T-helper 2 cell treated with Interferon-gamma antibody and Interleukin-4, amounts not matched to agents 100 ng/mL and 5 ng/mL, for 36 hours (primary cell): ENCODE results near the gene OSCAR. TPM values are rescaled to one million over a fixed set of nuclear protein-coding genes. Genes with fewer than 3 reads are reported as not detected.

Source experiments
- intact Hi-C: fragments of 100-400 bp; cut with micrococcal nuclease; formaldehyde crosslinking; loops from one replicate; pipeline ENCODE4 v1.15.1; 2023
- total RNA-seq: library from RNA; stranded (reverse); gene quantifications from 2 replicates; pipeline ENCODE4 v1.2.3, GENCODE V29; 2022

The OSCAR gene
- total RNA-seq, result 0.14 TPM in 1 of 2 replicates, not detected in the other

GRCh38 chr19:54100561-54100960 is at the start of gene OSCAR:
TSS of gene OSCAR (minus strand) at chr19:54100803. CDS start at chr19:54100792, 11 bp downstream.
- intact Hi-C loops, result loop anchor here (5.0 kb wide), 1 partner anchor 362 kb away; the partner anchor contains the start of gene LENG9

- intact Hi-C loops, result no loop called here
These were observed 48.6 kb upstream of the OSCAR start for GRCh38 chr19:54149021-54149812.

- intact Hi-C loops, result no loop called here
These were observed 47.6 kb upstream of the OSCAR start for GRCh38 chr19:54148158-54148557.

GRCh38 chr19:54147676-54148075 is 47.1 kb upstream of the OSCAR start:
- intact Hi-C loops, result no loop called here

GRCh38 chr19:54145541-54146158 is 45.0 kb upstream of the OSCAR start:
- intact Hi-C loops, result no loop called here

GRCh38 chr19:54142166-54142780 is 41.7 kb upstream of the OSCAR start:
- intact Hi-C loops, result no loop called here

- intact Hi-C loops, result no loop called here
These were observed 40.8 kb upstream of the OSCAR start for GRCh38 chr19:54141356-54141755.

- intact Hi-C loops, result loop anchor here (5.0 to 10.0 kb wide), 2 partner anchors 324 to 1336 kb away; partner anchors contain the start of genes LENG9 and ZNF628
These were observed 38.1 kb upstream of the OSCAR start for GRCh38 chr19:54138489-54139256.

GRCh38 chr19:54137699-54138488 is 37.3 kb upstream of the OSCAR start, which contains the start of gene CNOT3:
TSS of gene CNOT3 (plus strand) at chr19:54137762. CDS start at chr19:54142979, 5,217 bp downstream.
- intact Hi-C loops, result loop anchor here (1.0 to 10.0 kb wide), 10 partner anchors 21 to 1337 kb away; partner anchors contain the start of genes LENG1, LENG8, LENG9 and NDUFA3

- intact Hi-C loops, result loop anchor here (1.0 to 10.0 kb wide), 10 partner anchors 22 to 1338 kb away; partner anchors contain the start of genes LENG1, LENG8, LENG9 and NDUFA3
These were observed 36.5 kb upstream of the OSCAR start for GRCh38 chr19:54136864-54137698.

- intact Hi-C loops, result loop anchor here (2.0 to 10.0 kb wide), 5 partner anchors 65 to 1339 kb away; partner anchors contain the start of genes LENG9, PPP1R12C, RPS9 and ZNF628
These were observed 35.7 kb upstream of the OSCAR start for GRCh38 chr19:54136086-54136863.

GRCh38 chr19:54133957-54134590 is 33.5 kb upstream of the OSCAR start:
- intact Hi-C loops, result loop anchor here (10.0 kb wide), 1 partner anchor 1341 kb away; the partner anchor contains the start of gene ZNF628

GRCh38 chr19:54133312-54133956 is 32.8 kb upstream of the OSCAR start:
- intact Hi-C loops, result loop anchor here (10.0 kb wide), 1 partner anchor 1341 kb away; the partner anchor contains the start of gene ZNF628

GRCh38 chr19:54129617-54129996 is 29.0 kb upstream of the OSCAR start:
- intact Hi-C loops, result no loop called here

- intact Hi-C loops, result no loop called here
These were observed 28.4 kb upstream of the OSCAR start for GRCh38 chr19:54128796-54129616.

GRCh38 chr19:54128441-54128725 is 27.8 kb upstream of the OSCAR start:
- intact Hi-C loops, result no loop called here
